ENCODE data around the gene UPF2. TPM values are rescaled to one million over a fixed set of nuclear protein-coding genes. Genes with fewer than 3 reads are reported as not detected.
A peak's percentile ranks its signal among the peaks of the same experiment; 100 is the strongest.

Gene UPF2
- total and polyA plus RNA-seq, 2 of the 13 experiments (the other 11 are each of a cell fraction or from before 2014, with no cell fraction given) = 6.2 to 14.5 TPM

DNA sequence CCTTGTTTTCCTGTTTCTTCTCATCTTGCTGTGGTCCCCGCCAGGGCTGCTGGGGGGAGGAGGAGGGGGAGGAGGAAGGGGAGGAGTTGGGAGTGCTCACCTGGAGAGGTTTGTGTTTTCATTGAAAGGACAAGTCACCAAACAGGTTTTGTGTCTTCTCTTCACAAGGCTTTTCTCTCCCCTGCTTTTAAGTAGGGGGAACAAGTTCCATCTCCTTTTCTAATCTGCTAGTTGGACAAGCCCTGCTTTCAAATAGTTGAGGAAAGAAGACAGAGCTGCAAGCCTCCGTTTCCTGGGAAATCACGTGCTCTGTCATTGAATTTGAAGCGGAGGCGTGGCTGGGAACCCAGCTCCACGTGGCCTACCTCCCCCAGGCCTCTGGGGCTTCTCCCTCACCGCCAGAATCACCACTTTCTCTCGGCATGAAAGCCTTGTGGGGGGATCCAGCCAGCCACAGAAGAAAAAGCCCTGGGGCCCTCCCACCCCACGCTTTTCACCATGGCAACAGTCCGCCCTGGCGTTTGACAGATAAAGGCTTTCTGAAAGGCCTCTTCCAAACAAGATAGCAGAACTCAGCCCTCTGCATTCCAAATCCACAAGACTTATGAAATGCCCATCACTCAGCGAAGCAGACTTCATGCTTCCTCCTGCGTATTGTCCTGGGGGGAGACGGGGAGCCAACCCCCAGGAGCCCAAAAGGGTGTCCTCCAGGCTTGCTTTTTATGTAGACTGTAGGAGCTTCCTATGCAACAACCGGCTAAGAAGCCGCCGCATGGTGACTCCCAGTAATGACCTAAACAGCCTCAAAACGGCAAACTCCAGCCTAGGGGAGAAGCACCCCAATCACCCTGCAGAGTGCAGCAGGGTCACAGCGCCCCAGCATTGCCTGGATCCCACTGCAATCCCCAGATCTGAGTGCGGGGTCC is 167.8 kb downstream of the UPF2 start (continued):
- TF ChIP-seq, protein P1, sequence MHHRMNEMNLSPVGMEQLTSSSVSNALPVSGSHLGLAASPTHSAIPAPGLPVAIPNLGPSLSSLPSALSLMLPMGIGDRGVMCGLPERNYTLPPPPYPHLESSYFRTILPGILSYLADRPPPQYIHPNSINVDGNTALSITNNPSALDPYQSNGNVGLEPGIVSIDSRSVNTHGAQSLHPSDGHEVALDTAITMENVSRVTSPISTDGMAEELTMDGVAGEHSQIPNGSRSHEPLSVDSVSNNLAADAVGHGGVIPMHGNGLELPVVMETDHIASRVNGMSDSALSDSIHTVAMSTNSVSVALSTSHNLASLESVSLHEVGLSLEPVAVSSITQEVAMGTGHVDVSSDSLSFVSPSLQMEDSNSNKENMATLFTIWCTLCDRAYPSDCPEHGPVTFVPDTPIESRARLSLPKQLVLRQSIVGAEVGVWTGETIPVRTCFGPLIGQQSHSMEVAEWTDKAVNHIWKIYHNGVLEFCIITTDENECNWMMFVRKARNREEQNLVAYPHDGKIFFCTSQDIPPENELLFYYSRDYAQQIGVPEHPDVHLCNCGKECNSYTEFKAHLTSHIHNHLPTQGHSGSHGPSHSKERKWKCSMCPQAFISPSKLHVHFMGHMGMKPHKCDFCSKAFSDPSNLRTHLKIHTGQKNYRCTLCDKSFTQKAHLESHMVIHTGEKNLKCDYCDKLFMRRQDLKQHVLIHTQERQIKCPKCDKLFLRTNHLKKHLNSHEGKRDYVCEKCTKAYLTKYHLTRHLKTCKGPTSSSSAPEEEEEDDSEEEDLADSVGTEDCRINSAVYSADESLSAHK (CRISPR knock-in tag; IDR thresholded peaks at IDR 0.05; ENCODE audit: borderline replicate concordance) = 0 out of 2 replicates have a peak, but pooled peaks have one; percentile 58
- no peak for TF ChIP-seq ZNF253 (CRISPR knock-in tag; IDR thresholded peaks at IDR 0.05; ENCODE audit: borderline replicate concordance)
- TF ChIP-seq EED (CRISPR knock-in tag; IDR thresholded peaks at IDR 0.05) = no peak
- TF ChIP-seq ZBTB3 (CRISPR knock-in tag; IDR thresholded peaks at IDR 0.05; ENCODE audit: borderline replicate concordance, low read depth) = no peak
- TF ChIP-seq, protein P2, sequence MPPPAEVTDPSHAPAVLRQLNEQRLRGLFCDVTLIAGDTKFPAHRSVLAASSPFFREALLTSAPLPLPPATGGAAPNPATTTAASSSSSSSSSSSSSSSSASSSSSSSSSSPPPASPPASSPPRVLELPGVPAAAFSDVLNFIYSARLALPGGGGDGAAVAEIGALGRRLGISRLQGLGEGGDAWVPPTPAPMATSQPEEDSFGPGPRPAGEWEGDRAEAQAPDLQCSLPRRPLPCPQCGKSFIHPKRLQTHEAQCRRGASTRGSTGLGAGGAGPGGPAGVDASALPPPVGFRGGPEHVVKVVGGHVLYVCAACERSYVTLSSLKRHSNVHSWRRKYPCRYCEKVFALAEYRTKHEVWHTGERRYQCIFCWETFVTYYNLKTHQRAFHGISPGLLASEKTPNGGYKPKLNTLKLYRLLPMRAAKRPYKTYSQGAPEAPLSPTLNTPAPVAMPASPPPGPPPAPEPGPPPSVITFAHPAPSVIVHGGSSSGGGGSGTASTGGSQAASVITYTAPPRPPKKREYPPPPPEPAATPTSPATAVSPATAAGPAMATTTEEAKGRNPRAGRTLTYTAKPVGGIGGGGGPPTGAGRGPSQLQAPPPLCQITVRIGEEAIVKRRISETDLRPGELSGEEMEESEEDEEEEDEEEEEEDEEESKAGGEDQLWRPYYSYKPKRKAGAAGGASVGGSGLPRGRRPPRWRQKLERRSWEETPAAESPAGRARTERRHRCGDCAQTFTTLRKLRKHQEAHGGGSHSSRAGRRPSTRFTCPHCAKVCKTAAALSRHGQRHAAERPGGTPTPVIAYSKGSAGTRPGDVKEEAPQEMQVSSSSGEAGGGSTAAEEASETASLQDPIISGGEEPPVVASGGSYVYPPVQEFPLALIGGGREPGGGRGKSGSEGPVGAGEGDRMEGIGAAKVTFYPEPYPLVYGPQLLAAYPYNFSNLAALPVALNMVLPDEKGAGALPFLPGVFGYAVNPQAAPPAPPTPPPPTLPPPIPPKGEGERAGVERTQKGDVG (CRISPR knock-in tag; IDR thresholded peaks at IDR 0.05; ENCODE audit: borderline replicate concordance) = 0 out of 2 replicates have a peak, but pooled peaks have one; percentile 19
- 0 out of 2 replicates have a peak, but pooled peaks have one; percentile 50 for TF ChIP-seq ZNF598 (CRISPR knock-in tag; IDR thresholded peaks at IDR 0.05; ENCODE audit: borderline replicate concordance)
- no peak for TF ChIP-seq ZBTB7B (CRISPR knock-in tag; IDR thresholded peaks at IDR 0.05)
- TF ChIP-seq, protein P3, sequence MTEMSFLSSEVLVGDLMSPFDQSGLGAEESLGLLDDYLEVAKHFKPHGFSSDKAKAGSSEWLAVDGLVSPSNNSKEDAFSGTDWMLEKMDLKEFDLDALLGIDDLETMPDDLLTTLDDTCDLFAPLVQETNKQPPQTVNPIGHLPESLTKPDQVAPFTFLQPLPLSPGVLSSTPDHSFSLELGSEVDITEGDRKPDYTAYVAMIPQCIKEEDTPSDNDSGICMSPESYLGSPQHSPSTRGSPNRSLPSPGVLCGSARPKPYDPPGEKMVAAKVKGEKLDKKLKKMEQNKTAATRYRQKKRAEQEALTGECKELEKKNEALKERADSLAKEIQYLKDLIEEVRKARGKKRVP (CRISPR knock-in tag; IDR thresholded peaks at IDR 0.05) = peak in 1 of 2 experiments; percentile 44; a peak in 1 of 4 replicates
- TF ChIP-seq, protein P4, sequence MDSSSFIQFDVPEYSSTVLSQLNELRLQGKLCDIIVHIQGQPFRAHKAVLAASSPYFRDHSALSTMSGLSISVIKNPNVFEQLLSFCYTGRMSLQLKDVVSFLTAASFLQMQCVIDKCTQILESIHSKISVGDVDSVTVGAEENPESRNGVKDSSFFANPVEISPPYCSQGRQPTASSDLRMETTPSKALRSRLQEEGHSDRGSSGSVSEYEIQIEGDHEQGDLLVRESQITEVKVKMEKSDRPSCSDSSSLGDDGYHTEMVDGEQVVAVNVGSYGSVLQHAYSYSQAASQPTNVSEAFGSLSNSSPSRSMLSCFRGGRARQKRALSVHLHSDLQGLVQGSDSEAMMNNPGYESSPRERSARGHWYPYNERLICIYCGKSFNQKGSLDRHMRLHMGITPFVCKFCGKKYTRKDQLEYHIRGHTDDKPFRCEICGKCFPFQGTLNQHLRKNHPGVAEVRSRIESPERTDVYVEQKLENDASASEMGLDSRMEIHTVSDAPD (CRISPR knock-in tag; IDR thresholded peaks at IDR 0.05) = no peak
- TF ChIP-seq ZSCAN31 (CRISPR knock-in tag; IDR thresholded peaks at IDR 0.05; ENCODE audit: low read depth) = peak; percentile 49; the same call in 1 of the 2 replicates
- peak; percentile 64; the same call in 1 of the 2 replicates for TF ChIP-seq IRF2 (CRISPR knock-in tag; IDR thresholded peaks at IDR 0.05)
- TF ChIP-seq, protein P5, sequence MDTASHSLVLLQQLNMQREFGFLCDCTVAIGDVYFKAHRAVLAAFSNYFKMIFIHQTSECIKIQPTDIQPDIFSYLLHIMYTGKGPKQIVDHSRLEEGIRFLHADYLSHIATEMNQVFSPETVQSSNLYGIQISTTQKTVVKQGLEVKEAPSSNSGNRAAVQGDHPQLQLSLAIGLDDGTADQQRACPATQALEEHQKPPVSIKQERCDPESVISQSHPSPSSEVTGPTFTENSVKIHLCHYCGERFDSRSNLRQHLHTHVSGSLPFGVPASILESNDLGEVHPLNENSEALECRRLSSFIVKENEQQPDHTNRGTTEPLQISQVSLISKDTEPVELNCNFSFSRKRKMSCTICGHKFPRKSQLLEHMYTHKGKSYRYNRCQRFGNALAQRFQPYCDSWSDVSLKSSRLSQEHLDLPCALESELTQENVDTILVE (CRISPR knock-in tag; IDR thresholded peaks at IDR 0.05) = 0 out of 2 replicates have a peak, but pooled peaks have one; percentile 23
- TF ChIP-seq SSRP1 (CRISPR knock-in tag; IDR thresholded peaks at IDR 0.05) = no peak
- no peak for TF ChIP-seq EP300 (IDR thresholded peaks at IDR 0.05; ENCODE audit: low read depth in 2 of 2, low read length in 2 of 2)
- TF ChIP-seq EP300 (CRISPR knock-in tag; IDR thresholded peaks at IDR 0.05; ENCODE audit: borderline replicate concordance) = peak; percentile 33; the same call in 1 of the 2 replicates
- no peak for TF ChIP-seq SAFB2 (CRISPR knock-in tag; IDR thresholded peaks at IDR 0.05; ENCODE audit: borderline replicate concordance, low read depth)
- peak; percentile 35; the same call in 1 of the 2 replicates for TF ChIP-seq NRL (CRISPR knock-in tag; IDR thresholded peaks at IDR 0.05; ENCODE audit: borderline replicate concordance)
